ENCODE data around the gene SEC14L6.
"Not testable (repeated sequence)": the region's sequence is repeated elsewhere in the genome, so short reads cannot be mapped to it uniquely, and the experiment has no call there.

The SEC14L6 gene

DNA sequence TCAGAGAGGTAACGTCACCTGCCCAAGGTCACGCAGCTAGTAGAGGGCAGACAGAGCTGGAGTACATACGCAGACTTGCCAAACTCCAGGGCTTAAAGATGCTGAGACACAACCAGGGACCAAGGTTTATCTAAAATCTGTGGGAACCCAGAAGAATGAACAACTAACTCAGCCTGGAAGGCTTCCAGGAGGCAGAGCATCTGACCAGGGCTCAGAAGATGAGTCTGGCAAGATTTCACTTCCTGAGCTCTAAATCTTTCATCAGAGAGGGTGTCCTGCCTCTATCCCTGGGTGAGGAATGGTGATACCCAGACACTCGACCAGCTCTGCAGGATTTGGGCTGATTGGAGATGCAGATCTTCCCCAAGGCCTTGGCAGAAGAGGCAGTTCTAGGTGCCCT, 18.8 kb upstream of the SEC14L6 start:
- DNase-seq, result no peak

DNA sequence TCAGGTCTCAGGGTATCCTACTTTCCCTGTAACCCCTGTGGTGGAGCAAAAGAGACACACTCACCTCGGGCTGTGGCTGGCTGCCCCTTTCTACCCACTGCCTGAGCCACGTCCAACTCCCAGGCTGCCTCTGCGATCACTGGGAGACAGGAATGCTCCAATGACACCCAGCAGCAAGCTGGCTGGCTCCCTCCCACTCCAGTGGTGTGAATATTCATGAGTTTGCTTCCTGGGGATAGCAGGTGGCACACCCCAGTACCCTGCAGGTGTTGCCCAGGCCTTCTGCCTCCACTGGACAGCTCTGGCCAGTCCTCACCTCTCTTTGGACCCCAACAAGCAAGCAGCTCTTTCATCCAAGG, 18.2 kb upstream of the SEC14L6 start:
- no peak for DNase-seq

DNA sequence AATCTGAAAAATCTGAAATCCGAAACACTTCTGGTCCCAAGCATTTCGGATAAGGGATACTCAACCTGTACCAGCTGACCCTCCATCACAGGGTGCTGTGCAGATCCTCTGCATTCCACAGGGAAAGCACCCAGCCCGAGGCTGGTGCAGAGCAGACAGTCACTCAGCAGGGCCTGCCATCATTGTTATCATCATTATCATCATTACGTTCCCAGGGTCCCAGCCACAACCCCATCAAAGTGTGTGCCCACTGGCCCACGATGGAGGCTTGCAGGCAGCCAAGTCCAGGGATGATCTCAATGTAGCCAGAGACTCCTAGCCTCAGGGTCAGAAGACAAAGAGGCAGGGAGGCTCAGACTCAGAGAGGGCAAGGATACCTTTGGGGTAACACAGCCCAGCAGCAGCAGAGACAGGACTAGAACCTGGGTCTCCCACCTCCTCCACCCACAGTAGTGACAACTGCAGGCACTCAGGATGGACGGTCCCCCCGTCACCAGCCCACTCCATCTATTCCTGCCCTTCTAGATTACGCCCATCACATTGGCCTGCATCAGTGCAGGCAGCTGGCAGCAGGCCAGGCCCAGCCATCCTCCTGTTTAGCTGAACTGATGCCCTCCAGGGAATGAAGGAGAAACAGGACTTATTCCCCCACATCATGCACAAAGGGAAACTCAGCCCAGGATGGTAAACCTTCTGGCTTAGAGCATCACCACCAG, 17.7 kb upstream of the SEC14L6 start:
- DNase-seq, result no peak

DNA sequence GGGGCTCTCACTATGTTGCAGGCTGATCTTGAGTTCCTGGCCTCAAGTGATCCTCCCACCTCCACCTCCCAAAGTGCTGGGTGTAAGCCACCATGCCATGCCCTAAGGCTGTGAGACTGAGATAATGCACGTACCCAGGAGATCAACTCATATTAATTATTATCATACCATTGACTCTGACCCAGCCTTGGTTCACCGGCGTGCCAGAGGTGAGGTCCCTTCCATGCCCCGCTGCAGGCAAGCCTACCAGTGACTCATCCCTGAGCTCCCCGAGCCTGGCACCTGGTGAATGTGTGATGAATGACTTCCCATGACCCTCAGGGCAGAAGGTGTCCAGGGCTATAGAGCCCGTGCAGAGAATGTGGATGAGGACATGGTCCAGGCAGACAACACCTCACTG, 15.8 kb upstream of the SEC14L6 start:
- no peak for DNase-seq

DNA sequence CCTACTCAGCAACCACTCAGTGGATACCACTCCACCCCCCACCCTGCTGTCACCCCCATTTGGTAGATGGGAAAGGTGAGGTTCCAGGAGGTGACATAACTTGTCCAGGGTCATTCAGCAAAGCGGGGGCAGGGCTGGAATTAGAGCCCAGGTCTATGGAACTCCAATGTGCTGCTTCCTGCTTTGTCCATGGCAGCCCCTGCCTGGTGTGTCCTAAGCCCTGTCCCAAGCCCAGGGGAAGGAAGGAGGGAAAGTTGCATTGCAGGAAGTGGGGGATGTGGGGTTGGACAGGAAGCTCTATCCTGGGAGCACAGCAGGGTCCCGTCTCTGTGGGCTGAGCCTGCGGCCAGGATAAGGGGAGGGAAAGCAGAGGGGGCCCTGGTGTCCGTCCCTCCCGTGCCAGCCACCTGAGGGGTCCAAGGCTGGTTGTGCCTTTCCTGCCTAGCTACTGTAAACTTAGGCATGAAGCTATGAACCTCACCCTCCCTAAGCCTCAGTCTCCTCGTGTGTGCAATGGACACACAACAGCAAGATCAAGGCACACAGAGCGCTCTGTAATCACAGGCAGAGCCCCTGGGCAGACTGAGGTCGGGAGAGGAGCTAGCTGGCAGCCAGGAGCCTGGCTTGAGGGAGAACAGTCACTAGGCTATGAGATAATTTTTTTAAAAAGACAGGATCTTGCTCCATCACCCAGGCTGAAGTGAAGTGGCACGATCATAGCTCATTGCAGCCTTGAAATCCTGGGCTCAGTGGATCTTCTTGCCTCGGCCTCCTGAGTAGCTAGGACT, 15.1 kb upstream of the SEC14L6 start:
- no peak for DNase-seq

DNA sequence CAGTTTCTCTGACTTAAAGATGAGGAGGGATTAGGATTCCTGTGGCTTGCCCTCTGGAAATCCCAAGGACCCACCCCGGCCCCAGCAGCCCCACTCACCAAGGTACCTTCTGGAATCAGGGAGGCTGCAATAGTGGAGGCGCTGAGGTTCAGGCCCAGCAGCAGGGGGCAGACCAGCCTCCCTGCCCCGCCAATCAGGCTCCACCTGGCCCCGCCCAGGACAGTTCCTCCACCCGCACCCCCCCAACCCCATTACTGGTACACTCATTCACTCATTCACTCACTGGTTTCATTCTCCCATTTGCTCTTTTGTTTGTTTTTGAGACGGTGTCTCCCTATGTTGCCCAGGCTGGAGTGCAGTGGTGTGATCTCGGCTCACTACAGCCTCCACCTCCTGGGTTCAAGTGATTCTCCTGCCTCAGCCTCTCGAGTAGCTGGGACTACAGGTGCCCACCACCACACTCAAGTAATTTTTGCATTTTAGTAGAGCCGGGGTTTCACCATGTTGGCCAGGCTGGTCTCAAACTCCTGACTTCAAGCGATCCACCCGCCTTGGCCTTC, 14.2 kb upstream of the SEC14L6 start:
- not testable (repeated sequence) for DNase-seq

DNA sequence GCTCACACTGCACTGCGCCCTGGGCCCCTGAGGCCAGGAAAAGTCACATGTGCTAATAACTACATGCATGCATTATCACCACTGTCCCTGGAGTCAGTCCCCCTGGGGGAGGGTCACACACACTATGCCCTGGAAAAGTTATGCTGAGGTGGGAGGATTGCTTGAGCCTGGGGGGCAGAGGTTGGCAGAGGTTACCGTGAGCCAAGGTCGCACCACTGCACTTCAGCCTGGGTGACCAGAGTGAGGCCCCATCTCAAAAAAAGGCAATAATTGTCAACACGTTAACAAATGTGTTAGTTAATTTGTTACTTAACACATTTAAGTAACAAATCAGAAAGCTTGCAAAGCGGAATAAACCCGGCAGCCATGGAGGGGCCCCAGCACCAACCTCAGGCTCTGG, 13.3 kb upstream of the SEC14L6 start:
- DNase-seq, result no peak

DNA sequence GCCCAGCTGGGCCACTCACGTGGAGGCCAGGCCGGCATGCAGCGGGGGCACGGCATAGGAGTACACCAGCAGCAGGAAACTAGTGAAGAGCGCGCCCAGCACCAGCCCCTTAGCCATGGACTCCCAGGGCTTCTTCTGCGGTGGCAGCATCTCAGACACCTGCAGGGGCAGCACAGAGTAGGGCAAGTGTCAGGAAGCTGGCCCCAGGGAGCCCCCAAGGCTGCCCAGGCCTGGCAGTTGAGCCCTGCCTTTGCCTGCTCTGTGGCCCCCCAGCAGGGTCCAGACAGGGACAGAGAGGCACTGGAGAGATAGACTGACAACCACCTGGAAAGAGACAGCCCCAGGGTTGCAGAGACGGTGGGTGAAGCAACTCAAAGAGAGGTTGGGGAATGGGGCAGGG, 10.7 kb upstream of the SEC14L6 start:
- no peak for DNase-seq

DNA sequence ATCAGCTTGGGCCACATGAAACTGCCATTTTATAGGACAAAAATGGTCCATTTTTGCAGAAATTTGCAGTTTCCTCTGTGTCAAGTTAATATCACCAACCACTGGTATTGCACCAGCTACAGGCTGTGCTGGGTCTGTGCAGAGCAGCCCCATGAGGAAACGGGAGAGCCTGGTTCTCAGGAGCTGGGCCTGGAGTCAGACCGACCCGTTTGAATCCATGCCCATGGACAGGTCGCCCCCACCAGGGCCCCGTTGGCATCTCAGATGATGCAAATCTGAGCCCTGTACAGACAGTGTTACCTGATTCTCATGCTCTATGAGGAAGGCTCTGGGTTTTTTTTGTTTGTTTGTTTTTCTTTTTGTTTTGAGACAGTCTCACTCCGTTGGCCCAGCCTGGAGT, 9.8 kb upstream of the SEC14L6 start:
- DNase-seq, result no peak

DNA sequence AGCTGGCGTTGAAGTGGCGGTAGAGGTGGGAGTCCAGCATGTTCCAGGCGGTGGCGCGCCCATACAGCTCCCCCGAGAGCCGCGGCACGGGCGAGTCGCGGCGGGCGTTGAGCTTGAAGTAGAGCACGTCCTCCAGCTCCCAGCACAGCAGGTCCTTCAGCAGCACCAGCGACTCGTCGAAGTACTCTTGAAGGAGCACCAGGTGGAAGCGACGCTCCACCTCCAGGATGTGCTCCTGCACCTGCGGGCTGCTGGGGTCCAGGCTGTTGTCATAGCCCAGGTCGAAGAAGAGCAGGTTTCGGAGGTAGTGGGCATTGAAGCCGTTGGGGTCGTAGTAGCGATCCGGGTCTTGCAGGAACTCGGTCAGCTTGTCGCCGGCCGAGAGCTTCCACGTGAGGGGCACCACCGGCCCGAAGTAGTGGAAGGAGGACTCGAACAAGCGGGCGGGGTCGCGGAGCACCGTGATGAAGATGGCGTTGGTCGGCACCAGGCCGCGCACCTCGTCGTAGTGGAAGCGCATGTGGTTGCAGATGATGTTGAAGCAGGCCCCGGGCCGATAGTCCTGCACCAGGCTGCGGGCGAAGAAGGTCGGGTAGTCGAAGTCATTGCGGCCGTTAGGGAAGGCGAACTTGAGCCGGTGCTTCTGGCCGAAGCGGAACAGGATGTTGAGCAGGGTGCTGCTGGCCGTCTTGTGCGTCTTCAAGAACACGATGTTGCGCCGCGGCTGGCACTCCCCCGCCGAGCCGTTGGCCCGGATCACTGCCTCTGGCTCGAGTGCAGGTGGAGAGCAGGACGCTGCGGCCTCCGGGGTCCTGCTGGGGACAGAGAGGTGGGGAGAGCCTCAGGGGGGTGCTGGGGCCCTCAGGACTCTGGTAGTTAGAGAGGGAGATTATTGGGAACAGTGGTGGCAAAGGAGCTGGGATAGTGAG, 9.0 kb upstream of the SEC14L6 start:
- no peak for DNase-seq

DNA sequence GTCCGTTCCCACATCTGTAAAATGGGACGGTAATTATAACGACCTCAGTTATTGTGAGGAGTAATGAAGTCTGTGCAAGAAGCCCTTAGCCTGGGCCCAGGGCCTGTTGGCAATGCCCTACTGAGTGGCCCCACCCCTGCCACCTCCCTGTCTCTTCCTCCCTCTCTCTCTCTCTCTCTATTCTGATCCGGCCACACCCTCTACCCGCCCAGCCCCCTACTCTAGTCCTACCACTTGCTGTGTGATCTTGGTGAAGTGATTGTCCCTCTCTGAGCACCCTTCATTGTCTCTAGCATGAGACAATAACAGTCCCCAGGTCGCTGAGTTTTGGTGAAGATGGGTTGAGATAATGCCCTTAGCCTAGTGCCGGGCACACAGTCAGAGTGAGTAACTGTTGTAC, 7.4 kb upstream of the SEC14L6 start:
- no peak for DNase-seq

DNA sequence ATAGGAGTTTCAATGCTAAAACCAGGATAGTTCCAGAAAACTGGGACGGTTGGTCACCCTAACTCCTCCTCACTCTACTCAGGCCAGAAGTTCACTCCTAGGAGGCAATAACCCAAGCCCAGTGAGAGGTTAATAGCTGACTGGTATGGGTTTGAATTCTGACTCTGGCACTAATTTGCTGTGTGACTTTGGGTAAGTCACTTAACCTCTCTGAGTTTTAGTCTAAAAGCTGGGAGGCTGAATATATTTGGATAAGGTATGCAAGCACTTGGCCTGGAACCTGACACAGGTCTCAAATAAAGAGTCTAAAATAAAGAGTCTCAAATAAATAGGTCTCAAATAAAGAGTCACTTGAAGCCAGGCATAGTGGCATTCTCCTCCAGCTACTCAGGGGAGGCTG, 6.2 kb upstream of the SEC14L6 start:
- DNase-seq, result no peak

DNA sequence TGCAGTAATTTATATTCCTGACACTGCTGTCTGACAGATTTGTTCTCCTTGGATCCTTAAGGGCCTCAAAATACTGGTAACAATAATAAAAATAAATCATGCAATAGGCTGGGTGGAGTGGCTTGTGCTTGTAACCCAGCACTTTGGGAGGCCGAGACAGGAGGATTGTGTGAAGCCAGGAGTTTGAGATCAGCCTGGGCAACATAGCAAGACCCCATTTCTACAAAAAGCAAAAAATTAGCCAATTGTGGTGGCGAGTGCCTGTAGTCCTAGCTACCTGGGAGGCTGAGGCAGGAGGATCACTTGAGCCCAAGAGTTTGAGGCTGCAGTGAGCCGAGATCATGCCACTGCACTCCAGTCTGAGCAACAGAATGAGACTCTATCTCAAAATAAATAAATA, 5.3 kb upstream of the SEC14L6 start:
- DNase-seq, result not testable (repeated sequence)

DNA sequence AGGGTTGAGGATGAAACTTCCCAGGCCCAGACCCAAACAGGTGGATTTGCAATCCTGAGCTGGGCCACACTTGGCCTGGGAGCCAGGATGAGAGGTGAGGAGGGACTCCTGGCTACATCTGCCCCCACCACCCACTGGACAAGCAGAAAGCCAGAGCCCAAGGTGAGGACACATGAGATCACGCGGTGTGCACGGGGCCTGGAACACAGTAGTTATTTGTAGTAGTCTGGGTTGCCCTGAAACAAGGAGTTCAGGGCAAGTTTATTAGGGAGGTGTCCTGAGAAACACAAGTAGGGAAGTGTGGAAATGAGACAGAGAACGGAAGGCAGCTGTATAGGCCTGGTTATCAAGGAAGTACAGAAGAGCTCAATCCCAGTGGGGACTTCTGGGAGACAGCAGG, 647 bp upstream of the SEC14L6 start:
- DNase-seq, result no peak

DNA sequence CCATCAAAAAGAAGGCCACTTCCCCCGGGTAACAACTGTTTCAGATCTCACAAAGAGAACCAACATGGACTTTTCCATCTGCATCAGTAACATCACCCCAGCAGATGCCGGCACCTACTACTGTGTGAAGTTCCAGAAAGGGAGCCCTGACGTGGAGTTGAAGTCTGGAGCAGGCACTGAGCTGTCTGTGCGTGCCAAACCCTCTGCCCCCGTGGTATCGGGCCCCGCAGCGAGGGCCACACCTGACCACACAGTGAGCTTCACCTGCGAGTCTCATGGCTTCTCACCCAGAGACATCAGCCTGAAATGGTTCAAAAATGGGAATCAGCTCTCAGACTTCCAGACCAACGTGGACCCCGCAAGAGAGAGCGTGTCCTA, 3.7 kb downstream of the SEC14L6 start:
- no peak for DNase-seq

DNA sequence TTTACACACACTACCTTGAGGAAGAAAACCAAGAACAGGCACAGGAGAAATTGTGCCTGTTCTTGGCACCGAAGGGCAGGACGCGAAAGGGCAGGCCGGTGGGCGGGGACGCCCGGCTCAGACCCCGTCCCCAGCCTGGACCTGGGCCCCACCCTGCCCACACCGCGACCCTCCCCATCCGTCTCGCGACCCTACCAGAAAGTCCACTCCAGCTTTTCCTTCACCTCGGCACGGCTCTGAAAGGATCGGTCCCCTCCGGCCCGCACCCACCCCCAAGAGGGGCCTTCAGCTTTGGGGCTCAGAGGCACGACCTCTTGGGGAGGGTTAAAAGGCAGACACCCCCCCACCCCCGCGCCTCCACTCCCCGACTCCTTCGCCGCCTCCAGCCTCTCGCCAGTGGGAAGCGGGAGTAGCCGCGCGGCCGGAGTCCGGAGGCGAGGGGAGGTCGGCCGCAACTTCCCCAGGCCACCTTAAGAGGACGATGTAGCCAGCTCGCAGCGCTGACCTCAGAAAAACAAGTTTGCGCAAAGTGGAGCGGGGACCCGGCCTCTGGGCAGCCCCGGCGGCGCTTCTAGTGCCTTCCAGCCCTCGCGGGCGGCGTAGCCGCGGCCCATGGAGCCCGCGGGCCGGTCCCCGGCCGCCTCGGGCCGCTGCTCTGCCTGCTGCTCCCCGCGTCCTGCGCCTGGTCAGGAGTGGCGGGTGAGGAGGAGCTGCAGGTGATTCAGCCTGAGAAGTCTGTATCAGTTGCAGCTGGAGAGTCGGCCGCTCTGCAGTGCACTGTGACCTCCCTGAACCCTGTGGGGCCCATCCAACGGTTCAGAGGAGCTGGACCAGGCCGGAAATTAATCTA, 4.4 kb downstream of the SEC14L6 start:
- DNase-seq, result no peak

DNA sequence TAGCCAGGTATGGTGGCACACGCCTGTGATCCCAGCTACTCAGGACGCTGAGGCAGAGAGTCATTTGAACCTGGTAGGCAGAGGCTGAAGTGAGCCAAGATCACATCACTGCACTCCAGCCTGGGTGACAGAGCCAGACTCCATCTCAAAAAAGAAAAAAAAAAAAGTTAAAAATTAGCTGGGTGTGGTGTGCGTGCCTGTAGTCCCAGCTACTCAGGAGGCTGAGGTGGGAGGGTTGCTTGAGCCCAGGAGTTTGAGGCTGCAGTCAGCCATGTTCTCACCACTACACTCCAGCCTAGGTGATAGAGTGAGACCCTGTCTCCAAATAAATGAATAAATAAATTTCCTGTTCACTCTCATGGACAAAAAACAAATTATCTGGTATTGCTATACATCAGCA, 5.0 kb downstream of the SEC14L6 start:
- DNase-seq, result not testable (repeated sequence)

DNA sequence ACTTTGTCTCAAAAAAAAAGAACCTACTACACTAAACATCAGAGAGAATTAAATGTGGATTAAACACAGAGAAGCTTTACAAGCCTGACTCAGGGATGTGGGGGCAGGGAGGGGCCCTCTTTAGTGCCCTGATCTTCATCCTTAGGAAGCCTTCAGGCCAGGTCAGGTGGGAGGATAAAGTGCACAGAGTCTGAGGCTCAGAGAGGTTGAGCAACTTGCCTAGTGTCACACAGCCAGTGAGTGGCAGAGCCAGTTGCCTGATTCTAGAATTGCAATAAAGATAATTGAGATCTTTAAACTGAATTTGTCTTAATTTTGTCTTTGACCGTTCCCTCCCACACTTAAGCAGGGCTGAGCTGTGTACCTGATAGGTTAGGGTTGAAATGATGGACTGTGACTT, 7.2 kb downstream of the SEC14L6 start:
- DNase-seq, result no peak

DNA sequence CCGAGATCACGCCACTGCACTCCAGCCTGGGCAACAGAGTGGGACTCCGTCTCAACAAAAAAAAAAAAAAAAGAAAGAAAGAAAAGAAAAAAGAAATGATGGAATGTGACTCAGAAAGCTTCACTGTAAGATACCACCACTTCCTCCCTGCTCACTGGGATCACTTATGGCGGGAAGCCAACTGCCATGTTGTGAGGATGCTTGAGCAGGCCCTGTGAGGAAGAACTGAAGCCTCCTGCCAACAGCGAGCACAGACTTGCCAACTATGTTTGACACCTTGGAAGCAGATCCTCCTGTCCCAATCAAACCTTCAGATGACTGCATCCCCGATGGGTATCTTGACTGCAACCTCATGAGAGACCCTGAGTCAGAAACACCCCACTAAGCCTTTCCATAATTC, 8.3 kb downstream of the SEC14L6 start:
- no peak for DNase-seq

DNA sequence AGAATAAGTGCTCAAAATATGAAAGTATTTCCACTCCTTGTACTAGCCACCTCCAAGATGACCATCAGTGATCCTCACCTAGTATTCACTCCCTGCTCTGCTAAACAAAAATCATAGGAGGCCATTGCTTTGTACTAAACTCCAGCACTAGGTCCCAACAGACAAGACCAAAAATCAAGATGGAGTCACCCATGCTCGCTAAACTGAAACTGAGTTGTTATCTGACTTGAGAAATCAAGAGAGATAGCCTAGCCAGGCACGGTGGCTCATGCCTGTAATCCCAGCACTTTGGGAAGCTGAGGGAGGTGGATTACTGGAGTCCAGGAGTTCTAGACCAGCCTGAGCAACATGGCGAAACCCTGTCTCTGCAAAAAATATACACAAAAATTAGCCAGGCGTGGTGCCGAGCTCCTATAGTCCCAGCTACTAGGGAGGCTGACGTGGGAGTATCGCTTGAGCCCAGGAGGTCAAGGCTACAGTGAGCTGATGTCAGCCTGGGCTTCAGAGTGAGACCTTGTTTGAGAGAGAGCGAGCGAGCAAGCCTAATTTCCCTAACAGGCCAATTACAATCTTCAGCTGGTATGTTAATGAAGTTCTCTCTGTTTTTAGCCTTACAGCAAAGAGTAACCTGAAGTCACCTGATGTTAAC, 9.3 kb downstream of the SEC14L6 start:
- no peak for DNase-seq

DNA sequence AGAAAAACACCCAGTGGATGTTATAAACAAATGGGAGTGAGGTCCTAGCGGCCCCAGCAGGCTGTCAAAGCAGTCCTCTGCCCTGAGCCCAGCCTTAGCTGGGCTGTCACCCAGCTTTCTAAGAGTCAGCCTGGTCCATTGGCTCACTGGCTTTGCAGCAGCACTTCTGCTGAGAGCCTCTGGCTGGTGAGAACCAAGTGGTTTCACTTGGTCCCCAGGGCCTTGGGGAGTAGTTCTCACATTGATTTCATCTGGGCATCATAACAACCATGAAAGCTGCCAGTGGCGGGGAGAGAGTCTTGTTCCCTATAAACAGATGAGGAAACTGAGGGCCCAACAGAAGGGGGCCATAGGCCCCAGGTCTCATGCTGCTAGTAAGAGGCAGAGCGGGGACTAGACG, 11.4 kb downstream of the SEC14L6 start:
- no peak for DNase-seq

All from NCI-H446 treated with DMSO at 0.1 percent for 48 hours (cell line).